HG02763 (cell line): ENCODE data around the gene COL4A2.

Experiments
- ATAC-seq: cut with Tn5 transposase; IDR thresholded peaks from one replicate; pipeline ENCODE4 v1.9.1; 2021; ENCODE audit warnings: mild to moderate bottlenecking, moderate library complexity; ENCODE audit not compliant: unreplicated experiment

Gene COL4A2

GRCh38 chr13:110336681-110337080 is 29.6 kb downstream of the COL4A2 start:
- no peak for ATAC-seq

- no peak for ATAC-seq
These were observed 30.2 kb downstream of the COL4A2 start for GRCh38 chr13:110337247-110337646.

GRCh38 chr13:110338441-110339101 is 31.5 kb downstream of the COL4A2 start:
- no peak for ATAC-seq

GRCh38 chr13:110339263-110339662 is 32.2 kb downstream of the COL4A2 start:
- no peak for ATAC-seq

- ATAC-seq: no peak
These were observed 33.0 kb downstream of the COL4A2 start for GRCh38 chr13:110339975-110340550.

DNA sequence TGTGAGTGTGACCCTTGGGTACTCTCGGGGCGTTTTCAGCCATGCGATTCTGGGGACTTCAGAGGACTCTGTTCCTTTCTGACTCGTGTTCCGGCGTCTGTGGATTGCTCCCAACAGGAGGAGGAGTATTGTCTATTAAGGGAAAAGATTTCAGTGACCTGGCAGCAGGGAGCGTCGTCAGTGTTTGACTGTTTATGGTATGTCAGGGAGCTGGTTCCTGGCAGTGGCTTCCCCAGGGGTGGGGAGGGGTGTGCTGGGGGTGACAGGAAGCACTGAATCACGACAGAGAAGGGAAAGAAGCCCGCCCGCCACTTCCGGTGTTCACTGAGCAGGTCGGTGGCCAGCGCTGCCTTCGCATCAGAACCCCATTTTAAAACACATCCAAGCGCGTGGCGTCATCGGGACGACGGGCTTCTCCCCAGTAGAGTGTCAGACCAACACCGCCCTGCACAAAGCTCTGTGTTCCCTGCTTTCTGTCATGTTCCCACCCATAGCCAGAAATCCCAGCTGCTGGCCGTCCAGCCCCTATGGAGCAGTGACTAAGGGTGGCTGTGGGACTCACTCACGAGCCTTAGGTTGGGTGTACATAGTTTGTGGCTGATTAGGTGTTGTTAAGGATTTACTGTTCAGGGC is 33.8 kb downstream of the COL4A2 start:
- ATAC-seq: no peak

GRCh38 chr13:110341445-110342244 is 34.6 kb downstream of the COL4A2 start:
- no peak for ATAC-seq

GRCh38 chr13:110342474-110342873 is 35.4 kb downstream of the COL4A2 start:
- no peak for ATAC-seq

DNA sequence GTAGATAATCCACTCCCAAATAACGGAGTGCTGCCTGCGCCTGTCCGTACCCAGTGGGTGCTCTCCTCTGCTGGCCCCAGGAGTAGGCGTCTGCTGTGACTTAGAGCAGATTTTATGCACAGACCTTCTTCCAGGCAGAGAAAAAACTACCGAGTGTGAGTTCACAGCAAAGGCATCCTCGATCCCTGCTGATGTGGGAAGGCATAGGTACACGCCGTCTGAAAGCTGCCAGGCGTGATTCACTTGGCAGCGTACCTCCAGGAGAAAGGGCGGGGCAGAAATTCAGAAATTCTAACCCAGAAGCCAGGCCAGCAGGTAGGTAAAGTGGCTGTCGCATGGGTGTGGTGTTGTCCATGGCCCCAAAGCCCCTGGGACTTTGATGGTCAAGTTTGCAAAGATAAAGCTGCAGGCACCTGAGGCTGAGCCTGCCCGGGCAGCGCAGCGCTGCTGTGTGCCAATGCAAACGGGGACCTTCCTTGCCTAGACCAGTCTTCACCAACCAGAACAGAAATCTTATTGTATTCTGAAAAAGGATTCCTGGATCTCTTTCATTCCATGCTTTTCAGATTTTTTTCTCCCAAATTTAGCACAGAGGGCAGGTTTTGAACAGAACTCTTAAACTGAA is 36.3 kb downstream of the COL4A2 start:
- ATAC-seq: no peak

DNA sequence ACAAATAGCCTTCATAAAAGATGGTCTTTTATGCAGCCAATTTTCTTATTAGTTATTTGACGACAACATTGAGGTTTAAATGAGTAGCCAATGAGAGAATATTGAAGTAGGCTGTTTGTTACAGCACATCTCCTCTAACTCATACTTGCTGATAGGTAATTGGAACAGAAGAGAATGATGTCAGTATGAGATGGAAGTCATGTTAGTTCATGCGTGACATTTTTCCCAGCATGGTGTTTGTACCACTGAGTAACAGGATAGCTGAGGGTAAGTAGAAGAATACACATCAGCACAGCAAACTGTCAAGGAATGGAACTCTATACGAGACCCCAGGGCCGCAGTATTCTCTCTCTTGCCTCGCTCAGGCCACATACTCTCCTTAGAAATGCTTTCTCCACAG is 37.2 kb downstream of the COL4A2 start:
- no peak for ATAC-seq

- ATAC-seq: no peak
These were observed 38.2 kb downstream of the COL4A2 start for GRCh38 chr13:110345266-110345665.

DNA sequence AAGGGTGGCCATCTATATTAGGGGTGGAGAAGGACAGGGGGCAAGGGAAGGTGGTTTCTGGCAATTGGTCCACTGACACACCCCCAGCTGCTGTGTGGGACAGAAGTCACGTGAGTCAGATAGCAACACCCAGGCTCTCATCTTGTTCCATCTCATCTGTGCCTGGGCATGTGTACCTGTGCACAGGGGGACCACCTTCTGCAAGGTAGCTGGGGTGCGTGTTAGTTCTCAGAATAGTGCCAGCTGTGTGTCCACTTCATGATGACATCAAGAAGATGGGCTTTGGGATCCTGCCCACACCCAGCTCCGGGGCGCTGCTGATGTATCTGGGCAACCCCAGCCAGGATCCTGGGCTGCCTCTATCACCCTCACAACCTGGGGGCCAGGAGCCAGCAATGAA is 38.6 kb downstream of the COL4A2 start:
- no peak for ATAC-seq

- ATAC-seq: no peak
These were observed 39.6 kb downstream of the COL4A2 start for GRCh38 chr13:110346661-110347067.

- ATAC-seq: no peak
These were observed 40.0 kb downstream of the COL4A2 start for GRCh38 chr13:110347088-110347487.

DNA sequence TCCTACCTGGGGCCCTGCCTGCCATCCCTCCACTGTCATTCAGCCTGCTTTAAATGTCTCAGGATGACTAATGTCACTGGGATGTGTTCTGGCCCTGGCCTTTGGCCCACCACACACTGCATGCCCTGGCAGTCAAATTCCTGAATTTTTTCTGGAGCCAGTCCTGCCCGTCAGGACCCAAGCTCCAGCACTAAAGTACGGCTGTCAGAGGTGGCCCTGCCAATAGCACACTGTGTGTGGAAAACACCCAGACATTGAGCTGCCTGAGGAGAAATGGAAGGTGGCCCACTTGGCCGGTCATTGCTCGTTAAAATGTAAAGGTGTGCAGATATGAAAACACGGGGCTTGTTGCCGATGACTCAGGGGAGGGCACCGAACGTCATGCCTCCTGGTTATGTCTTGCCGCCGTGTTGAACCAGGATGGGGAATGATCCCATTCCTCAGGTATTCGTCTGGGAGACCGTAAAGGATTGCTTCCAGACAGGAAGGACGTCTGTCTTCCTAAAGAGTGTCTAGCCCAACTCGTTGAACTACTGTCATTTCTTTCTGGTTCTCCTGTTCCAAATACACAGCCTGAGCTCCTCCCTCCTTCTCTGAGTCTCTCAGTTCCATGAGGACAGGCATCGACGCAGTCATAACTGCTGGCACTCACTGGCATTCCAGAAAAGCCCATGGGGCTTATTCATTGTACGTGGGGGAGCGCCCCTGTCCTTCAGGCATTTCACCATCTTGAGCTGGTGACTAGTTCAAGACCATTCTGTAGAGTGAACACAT is 40.6 kb downstream of the COL4A2 start:
- ATAC-seq: no peak

- ATAC-seq: no peak
These were observed 41.4 kb downstream of the COL4A2 start for GRCh38 chr13:110348309-110349105.

GRCh38 chr13:110349239-110349638 is 42.2 kb downstream of the COL4A2 start:
- no peak for ATAC-seq

DNA sequence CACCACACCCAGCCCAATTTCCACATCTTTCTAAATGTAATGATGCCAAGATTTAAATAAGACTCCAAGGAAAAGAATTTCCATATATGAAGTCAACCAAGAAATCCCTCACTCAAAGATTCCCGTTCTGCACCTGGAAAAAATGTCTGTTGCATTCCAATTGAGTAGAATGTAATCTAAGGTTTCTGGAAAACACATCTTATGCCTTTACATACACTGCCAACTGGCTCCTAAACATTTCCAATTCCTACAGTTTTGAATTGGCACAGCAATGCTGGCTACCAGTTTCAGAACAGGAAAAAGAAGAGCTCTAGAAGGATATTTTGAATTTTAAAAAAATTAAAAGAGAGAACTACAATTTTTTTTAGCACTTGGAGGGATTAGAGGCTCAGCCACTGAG is 43.0 kb downstream of the COL4A2 start:
- no peak for ATAC-seq

GRCh38 chr13:110350509-110350908 is 43.4 kb downstream of the COL4A2 start:
- ATAC-seq: no peak
